Activated CD4-positive, alpha-beta T cell treated with anti-CD3 and anti-CD28 coated beads for 24 hours (primary cell): Measurements from ENCODE around the gene KRT78.
A peak's percentile ranks its signal among the peaks of the same experiment; 100 is the strongest.
"Not testable (repeated sequence)": the region's sequence is repeated elsewhere in the genome, so short reads cannot be mapped to it uniquely, and the experiment has no call there.

ENCODE experiments used
- DNase-seq, 2 donors: peaks; one replicate each; pipeline ENCODE4 v3.0.0-alpha.2; 2020; ENCODE audit warnings: low read depth in 2 of 2

KRT78 gene, protein sequence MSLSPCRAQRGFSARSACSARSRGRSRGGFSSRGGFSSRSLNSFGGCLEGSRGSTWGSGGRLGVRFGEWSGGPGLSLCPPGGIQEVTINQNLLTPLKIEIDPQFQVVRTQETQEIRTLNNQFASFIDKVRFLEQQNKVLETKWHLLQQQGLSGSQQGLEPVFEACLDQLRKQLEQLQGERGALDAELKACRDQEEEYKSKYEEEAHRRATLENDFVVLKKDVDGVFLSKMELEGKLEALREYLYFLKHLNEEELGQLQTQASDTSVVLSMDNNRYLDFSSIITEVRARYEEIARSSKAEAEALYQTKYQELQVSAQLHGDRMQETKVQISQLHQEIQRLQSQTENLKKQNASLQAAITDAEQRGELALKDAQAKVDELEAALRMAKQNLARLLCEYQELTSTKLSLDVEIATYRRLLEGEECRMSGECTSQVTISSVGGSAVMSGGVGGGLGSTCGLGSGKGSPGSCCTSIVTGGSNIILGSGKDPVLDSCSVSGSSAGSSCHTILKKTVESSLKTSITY

DNA sequence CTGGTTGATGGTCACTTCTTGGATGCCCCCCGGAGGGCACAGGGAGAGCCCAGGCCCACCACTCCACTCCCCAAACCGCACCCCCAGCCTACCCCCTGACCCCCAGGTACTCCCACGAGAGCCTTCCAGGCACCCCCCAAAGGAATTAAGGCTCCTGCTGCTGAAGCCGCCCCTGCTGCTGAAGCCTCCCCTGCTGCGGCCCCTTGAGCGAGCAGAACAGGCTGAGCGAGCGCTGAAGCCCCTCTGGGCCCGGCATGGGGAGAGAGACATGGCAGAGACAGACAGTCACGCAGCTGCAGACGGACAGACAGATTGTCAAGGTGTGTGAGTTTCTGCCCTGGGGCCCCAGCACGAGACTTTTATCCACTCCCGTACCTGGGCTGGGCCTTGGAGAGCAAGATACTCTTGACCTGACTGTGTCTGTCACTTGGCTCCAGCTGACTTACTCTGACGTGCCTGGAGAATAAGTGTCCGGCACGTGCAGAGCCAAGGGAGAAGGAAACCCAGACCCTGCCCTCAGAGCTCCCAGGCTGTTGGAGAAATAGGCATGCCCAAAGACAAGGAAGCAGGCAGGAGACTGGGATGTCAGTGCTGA is at the start of gene KRT78:
Gene KRT78, minus strand, starts transcription at position 334 of the 595 bp plus-strand sequence. Its CDS starts 64 bp downstream, at position 270.
- DNase-seq: no peak

DNA sequence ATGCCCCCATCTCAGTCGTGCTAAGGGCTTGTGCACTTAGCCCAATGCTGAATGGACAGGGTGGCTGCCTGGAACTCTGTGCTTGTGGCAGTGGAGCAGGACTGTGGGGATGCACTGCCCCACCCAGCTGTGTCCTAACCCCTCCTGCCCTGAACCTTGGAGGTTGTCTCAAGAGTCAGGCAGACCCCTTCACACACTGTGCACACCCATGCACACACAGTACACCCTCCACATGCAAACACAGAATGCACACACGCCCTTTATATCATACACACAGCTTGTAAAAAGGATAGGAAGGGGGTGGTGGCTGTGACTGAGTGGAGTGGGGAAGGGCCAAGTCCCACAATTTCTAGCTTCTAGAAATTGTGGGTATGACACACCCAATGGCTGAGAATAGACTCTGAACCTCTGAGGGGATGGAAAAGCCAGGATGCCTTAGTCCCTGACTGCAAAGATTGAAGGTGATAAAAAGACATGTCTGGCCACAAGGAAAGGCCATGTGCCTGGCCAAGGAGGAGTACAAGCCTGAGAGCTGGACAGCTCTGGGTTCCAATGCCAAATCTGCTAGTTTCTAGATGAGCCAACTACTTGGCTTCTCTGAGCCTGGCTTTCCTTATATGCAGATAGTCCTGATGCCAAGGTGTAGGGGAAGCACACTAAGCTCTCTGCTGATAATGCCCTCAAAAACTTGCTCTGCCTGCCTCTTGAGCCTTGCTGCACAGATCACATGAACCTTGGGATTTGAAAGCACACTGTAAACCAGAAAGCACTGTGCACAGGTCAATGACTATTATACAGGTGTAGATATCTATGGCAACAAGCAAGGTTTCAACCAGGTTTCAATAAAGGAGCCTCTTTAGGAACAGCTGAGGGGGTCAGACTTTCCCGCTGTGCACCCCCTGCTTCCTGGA is 47.7 kb upstream of the KRT78 start:
- no peak for DNase-seq

DNA sequence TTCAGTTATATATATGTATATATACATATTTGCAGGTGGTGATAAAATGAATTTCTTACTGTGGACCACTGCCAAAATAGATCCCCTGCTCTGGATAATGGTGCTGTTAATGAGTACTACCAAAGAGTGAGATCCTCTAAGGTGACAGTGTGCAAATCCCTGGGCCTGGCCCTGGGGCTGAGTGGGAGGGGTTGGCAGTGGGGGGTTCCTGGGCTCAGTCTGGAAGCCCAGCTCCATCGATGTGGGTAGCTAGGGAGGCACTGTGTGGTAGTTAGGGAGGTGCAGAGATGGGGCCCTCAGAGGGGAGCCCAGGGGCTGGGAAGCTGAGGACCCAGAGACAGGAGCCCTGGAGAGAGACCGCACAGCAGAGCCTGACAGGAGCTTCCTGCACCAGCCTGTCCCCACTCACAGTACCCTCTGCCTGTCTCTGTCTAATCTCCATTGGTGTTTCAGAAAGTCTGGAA is 47.0 kb upstream of the KRT78 start:
- DNase-seq: no peak

DNA sequence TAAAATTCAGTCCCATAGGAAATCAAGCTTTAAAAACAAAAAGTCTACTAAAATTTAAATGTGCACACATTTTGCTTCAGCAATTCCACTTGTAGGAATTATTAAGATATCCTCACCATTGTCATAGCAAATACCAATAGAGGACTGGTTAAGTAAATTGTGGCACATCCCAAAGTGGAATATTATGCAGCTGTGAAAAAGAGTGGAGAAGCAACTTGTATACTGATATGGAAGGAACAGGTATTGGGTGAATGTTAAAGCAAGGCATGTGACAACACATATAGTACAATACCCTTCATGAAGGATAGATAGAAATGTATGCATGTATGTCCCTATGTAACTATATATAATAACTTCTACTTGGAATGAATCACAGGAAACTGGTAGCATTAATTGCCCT is 44.2 kb upstream of the KRT78 start:
- DNase-seq: no peak

DNA sequence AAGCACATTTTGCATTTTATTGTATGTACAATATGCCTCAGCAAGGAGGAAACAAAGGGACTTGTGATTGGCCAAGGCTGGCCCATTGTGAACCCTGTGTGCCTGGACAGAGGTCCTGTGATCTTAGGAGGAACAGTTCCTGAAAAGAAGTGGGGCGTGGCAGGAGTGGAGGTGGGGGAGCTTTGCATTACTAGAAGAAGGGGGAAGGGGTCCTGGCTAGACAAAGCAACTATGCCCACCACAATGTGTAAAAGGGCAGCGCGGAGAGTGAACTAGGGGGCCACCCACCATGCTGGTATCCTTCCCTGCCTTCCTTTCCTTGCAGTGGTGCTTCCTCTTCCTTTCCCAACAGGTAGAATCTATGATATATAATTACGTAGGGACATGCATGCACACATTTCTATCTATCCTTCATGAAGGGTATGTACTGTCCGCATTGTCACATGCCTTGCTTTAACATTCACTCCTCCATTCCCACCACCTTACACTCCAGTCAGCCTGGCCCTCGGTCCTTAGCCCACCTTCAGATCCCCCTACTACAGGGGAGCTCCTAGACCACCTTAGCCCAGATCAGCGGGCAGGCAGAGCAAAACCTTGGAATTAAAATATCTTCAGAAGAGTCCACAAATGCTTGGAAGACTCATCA is 43.5 kb upstream of the KRT78 start:
- DNase-seq: no peak

DNA sequence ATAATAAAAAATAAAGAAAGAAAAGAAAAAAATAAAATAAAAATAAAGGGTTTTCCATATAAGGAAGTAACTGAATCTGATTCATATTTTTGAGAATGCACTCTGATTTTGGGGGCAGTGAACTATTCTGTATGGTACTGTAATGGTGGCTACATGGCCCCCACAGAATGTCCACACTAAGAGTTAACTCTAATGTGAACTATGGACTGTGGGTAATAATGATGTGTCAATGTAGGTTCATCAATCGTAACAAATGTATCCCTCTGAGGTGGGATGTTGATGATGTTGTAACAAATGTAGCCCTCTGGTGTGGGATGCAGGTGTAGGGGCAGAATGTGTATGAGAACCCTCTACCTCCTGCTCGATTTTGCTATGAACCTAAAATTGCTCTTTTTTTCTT is 42.2 kb upstream of the KRT78 start:
- DNase-seq: no peak

DNA sequence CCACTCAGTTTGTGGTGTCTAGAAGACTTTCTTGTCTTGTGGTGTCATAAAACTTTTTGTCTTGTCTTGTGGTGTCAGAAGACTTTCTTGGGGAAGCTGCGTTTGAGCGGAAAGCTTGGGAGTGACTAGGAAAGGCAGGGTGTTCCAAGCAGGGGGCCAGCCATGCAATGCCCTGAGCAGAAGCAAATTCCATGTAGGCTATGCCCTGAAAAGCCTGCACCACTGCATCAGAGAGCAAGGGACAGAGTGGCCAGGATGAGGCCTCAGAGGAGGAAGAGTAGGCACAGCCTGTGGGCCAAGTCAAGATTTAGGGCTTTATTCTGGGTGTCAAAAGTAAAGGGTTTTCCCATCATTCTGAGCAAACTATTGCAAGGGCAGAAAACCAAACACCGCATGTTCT is 41.6 kb upstream of the KRT78 start:
- no peak for DNase-seq

DNA sequence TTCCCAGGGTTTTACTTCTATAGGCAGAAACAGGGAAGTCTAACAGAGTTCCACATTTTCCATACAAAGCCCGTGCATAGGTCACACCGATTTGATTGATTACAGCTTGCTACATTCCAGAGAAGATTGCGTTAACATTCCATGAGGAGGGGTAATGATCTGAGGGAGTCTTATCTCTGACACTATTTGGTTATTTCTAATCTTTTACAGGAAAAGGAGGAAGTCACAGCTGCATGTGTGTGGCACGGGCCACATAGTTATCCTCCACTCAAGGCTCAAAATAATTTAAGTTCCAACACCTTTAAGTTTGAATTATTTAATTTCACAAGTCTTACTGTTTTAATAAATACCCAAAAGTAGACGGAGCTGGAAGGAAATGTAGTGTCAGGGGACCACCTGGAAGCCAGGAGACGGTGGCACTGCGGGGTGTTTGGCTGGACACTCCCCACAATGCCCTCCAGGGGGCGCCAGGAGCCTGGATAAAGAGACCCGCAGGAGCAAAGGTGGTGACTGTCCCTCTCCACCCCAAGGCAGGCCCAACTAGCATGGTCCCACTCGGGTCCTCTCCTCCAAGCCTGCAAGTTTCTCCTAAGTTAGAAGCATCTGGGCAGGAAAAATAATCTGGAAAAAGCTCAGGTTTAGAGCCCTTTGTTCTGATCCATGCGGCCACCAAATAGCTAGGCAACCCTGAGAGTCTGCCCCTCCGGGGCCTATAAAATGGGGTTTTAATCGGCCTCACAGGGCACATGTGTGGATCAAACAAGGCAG is 35.9 kb upstream of the KRT78 start:
- DNase-seq: peak; percentile 68 to 79

DNA sequence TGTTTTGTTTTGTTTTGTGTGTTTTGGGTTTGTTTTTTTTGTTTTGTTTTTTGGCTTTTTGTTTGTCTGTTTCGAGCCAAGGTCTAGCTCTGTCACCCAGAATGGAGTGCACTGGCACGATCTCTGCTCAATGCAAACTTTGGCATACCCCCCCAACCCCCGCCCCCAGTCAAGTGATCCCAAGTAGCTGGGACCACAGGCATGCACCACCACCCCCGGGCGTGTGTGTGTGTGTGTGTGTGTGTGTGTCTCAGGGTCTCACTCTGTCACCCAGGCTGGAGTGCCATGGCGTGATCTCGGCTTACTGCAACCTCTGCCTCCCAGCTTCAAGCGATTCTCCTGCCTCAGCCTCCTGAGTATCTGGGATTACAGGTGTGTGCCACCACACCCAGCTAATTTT is 31.7 kb upstream of the KRT78 start:
- DNase-seq: not testable (repeated sequence)

DNA sequence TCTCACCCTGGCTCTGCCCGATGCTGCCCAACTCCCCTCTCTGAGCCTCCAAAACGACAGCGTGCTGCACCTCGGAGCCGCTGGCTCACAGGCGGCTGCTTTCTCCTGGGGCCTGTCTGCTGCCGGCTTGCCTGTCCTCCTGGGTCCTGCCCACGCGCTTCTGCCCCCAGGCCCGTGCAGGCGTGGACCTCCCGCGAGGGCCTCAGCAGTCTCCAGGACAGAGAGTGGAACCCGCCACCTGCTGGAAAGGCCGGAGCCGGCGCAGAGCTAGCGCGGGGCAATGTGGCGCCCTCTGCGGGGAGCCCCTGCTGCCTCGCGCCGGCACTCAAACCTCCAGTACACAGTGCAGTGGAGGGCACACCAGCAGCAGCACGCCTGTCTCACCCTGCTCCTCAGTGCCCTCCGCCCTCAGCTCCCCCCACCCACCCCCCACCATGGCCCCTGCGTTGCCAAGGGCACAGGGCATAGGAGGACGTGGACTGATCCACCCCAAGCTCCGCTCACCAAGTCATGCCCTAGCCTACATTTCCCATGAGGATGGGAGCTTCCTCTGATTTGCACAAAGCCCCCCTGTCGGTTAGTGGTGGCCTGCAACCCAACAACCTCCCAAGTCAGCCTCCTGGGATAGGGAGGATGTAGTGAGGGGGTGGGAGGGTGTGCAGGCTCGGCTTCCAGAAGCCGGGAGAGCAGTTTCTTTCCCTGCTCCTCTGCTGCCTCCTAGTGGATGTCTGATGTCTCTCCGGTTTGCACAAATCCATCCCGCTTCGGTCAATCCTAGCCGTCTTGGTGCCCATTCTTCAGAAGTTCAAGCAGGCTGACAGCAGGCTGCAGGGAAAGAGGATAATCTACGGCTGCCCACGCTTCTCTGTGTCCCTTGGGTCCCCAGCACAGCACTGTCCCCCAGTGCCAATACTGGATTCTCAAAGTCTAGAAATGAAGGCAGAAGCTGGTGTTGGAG is 30.9 kb upstream of the KRT78 start:
- DNase-seq: peak; percentile 58

DNA sequence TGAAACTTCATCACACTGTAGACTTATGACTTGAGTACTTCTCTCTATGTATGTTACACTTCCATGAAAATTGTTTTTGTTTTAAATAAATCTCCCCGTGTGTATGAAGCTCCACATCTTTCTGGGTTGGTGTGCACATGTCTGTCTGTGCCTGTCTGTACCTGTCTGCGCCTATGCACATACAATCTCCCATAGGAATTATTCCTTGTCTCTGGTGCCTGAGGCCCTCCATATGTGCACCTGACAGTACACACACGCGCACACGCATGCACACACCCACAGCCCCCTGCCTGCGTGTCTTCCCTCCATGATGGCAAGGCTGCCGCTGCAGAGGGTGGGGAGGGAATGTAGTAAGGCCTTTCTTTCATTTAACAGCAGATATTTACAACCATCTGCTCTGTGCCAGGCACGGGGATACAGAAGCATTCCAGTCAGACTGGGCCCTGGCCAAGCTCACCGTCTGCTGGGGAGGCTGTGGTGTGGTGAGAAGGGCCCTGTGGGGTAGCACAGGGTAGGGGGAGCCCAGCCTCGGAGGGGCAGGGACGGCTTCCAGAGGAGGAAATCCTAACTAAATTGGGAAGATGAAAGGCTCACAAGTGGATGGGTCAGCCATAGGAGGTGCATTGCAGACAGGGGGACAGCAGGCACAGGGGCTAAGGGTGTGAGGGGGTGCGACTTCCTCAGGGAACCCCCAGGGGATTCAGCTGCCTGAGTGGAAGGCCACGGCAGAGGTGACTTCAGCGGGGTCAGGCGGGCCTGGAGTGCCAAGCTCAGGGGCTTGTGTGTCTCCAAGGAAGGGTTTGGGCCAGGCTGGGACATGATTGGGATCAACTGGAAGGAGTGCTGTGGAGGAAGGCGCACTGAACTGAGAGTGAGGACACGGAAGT is 30.0 kb upstream of the KRT78 start:
- no peak for DNase-seq

DNA sequence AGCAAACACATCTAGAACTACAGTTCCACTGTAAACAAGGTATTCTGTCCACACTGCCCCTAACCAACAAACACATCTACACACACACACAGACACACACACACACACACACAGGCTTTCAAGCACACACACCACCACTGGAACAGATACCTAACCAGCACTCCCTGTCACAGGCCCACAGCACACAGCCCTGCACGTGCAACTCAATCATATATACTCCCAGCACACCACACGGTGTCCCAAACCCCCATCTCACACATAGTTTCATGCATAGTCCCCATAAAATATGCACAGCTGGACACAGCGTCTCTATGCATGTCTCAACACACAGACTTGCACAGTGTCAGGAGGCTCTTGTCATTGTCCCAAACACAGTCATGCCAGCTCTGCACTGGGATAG is 28.4 kb upstream of the KRT78 start:
- no peak for DNase-seq

DNA sequence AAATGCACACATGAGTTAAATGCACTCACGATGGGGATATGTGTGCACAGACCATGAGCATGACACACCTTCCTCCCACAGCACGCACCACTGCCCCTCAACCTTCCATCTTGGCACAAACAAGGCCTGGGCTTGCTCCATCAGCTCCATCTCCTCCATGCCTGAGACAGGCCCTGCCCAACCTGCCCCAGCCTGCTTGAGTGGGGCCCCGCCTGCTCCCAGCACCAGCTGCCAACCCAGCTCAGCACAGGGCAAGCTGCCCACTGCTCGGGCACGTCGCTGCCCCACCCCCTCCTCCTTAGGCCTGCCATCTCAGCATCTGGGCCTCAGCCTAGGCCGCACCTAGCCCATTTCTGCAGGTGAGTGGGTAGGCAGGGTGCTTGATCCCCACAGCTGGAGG is 27.6 kb upstream of the KRT78 start:
- DNase-seq: no peak

DNA sequence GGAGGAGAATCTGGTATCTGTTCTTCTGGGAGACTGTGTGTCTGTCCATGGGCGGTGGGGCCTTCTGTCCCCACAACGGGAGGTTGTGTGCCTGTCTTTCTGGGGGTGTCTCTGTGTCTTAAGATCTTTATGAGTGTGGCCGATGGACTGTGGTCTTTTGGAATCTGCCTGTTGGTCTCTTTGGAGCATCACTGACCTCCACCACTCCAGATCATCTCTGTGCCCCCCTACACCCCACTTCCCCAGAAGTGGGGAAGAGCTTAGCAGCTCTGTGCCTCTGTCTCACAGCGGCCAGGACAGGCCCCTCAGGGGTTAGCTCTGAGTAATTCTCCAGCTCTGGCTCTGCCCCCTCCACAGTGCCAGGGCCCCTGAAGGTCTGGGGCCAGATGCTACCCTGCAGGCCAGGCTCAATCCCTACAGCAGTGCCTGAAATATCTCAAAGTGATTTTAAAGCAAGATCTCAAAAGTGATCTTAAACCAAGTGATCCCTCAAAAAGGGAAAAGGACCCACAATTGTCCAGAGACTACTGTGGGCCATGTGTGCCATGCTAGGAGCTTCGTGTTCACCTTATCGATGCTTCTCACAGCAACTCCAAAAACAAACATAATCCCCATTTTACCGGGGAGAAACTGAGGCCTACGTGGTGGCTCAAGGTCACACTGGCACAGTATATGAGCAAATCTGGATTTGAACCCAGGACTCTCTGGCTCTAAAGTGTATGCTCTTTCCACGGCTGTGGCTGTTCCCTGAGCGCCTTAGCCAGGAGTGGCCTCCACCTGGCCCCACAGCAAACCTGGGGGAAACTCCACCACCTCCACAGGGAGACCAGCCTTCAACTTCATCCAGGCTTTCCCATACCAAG is 26.0 kb upstream of the KRT78 start:
- no peak for DNase-seq

DNA sequence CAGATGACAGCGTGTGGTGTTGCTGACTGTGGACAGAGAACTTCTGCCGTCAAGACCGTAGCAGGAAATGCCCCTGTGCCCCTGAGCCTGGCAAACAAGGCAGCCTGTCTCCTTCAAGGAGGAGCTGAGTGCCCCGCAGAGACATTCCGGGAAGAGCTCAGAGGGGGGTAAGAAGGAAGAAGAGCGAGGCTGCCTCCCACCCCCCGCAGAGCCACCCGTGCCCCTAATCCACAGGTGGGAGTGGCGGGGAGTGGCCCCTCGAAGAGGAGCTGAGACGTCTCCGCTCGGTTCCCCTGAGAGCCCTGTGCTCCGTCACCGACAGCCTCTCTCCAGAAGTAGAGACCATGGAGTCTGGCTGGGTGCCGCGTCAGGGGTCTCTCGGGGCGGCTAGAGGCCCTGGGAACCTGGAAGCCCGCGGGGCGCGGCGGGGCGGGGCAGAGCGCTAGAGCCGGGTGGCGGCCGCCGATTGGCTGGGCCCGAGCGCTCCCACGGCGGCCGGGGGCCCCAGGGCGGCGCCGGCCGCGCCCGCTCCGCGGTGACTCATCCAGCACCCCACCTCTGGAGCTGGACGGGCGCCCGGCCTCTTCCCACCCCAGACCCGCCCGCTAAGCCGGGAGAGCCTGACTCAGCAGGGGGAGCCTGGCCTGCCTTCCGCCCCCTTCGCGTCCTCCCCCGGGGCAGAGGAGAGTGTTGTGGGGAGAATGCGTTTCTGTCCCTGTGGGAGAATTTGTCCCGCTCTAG is 25.2 kb upstream of the KRT78 start:
- peak in 1 of 2 donors; percentile 39 for DNase-seq

DNA sequence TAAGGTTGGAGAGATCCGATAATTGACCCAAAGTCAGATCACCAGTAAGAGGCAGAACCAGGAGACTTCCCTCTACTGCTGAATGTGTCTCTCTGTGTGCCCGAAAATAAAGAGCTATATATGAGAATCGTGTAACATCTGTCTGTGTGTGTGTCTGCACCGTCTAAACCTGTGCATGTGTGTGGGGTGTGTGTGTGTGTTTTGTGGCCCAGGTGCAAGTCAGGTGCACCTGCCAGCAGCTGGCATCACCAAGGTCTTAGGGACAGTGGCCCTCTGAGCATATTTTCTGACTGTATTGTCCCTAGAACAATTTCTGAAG is 24.7 kb upstream of the KRT78 start:
- DNase-seq: no peak
